K562 (cell line): ENCODE data around the gene PLCB4. TPM values are rescaled to one million over a fixed set of nuclear protein-coding genes. Genes with fewer than 3 reads are reported as not detected.
"Not testable (repeated sequence)": the region's sequence is repeated elsewhere in the genome, so short reads cannot be mapped to it uniquely, and the experiment has no call there.

ENCODE experiments used
- ATAC-seq: fragments of 200-7000 bp; cut with Tn5 transposase; 3 replicates; pipeline ENCODE4 v1.9.1; 2020; ENCODE audit warnings: moderate library complexity
- BruUV-seq: library from RNA; stranded (reverse); fragments of 400-500 nt; replicated peaks from 2 replicates; lab custom pipeline; 2021; lab: Mats Ljungman, UMichigan
- CTCF ChIA-PET: fragments of 300-600 bp; formaldehyde crosslinking; extraction: SDS; loops from one replicate; lab custom pipeline; 2021; ENCODE audit warnings: low intra/inter-chr PET ratio; lab: Yijun Ruan, JAX
- POLR2A ChIA-PET: fragments of 300-600, 350-650 bp; sonication (Branson Sonifier 250); formaldehyde crosslinking; extraction: SDS; loops from one replicate; lab custom pipeline; 2021; ENCODE audit warnings: antibody characterized with exemption, inconsistent platforms; lab: Yijun Ruan, JAX
- DNase-seq, 4 experiments: peaks; one replicate each; pipeline versions ENCODE4 v3.0.0 to v3.0.0-alpha.2; 2011 to 2018; ENCODE audit warnings: low spot score in 3 of 4, mixed read lengths in 3 of 4; ENCODE audit errors: extremely low read depth in 1 of 4
- FAIRE-seq: peaks from 2 replicates; lab custom pipeline; 2011; peaks lifted over from hg19 to GRCh38; lab: Jason Lieb, UNC
- H2AFZ ChIP-seq: 2 replicates; pipeline ENCODE4 v1.6.0; 2011; ENCODE audit warnings: low read depth, low read length, control low read depth, inconsistent platforms
- H3K27ac ChIP-seq: fragments of 200-600 bp; 3 replicates; pipeline ENCODE4 v1.8.0; 2011; ENCODE audit warnings: low read depth, mild to moderate bottlenecking, control low read depth, inconsistent platforms, low read length, moderate library complexity, mixed read lengths; ENCODE audit errors: extremely low read depth
- H3K27me3 ChIP-seq, 2 experiments: fragments of 300-600 bp in 1 of 2; 2 replicates in 1 of 2; 3 replicates in 1 of 2; pipeline versions ENCODE4 v1.6.0 to v1.8.0; 2011; ENCODE audit warnings: inconsistent platforms in 2 of 2, low read length in 2 of 2, mild to moderate bottlenecking in 1 of 2, mixed read lengths in 1 of 2, moderate library complexity in 1 of 2; ENCODE audit not compliant: control insufficient read depth in 2 of 2, insufficient read depth in 2 of 2
- H3K36me3 ChIP-seq: fragments of 300-600 bp; 3 replicates; pipeline ENCODE4 v1.8.0; 2011; ENCODE audit warnings: mild to moderate bottlenecking, low read length, inconsistent platforms; ENCODE audit not compliant: control insufficient read depth, insufficient read depth
- H3K4me1 ChIP-seq, 2 experiments: fragments of 200-600 bp in 1 of 2; replicated peaks in 1 of 2; 2 replicates in 1 of 2; 3 replicates in 1 of 2; pipeline versions ENCODE4 v1.5.1 to v1.8.0; 2011; ENCODE audit warnings: inconsistent platforms in 2 of 2, low read length in 2 of 2, mild to moderate bottlenecking in 1 of 2, mixed read lengths in 1 of 2, moderate library complexity in 1 of 2; ENCODE audit not compliant: control insufficient read depth in 2 of 2, insufficient read depth in 2 of 2
- H3K4me2 ChIP-seq: 2 replicates; pipeline ENCODE4 v1.6.1; 2011; ENCODE audit warnings: low read length, control low read depth, inconsistent platforms, mixed read lengths; ENCODE audit not compliant: insufficient read depth
- H3K4me3 ChIP-seq: fragments of 200-600 bp; sonication (generic), shearing (Covaris generic); 2 replicates; pipeline ENCODE4 v1.5.1; 2016; ENCODE audit warnings: control low read depth, inconsistent platforms
- H3K79me2 ChIP-seq: fragments of 200-600 bp; 3 replicates; pipeline ENCODE4 v1.8.0; 2011; ENCODE audit warnings: low read length, inconsistent platforms; ENCODE audit not compliant: control insufficient read depth, insufficient read depth
- H3K9ac ChIP-seq, 2 experiments: 2 replicates each; pipeline versions ENCODE4 v1.6.0 to v1.6.1; 2011; ENCODE audit warnings: low read depth in 2 of 2, low read length in 2 of 2, control low read depth in 1 of 2, inconsistent platforms in 1 of 2, mild to moderate bottlenecking in 1 of 2, mixed read lengths in 1 of 2; ENCODE audit not compliant: insufficient read depth in 1 of 2
- H3K9me1 ChIP-seq: one replicate; pipeline ENCODE4 v1.6.0; 2011; ENCODE audit warnings: inconsistent platforms, mild to moderate bottlenecking, low read length, moderate library complexity; ENCODE audit not compliant: control insufficient read depth, insufficient read depth
- H3K9me3 ChIP-seq: replicated peaks from 2 replicates; pipeline ENCODE4 v1.5.1; 2011; ENCODE audit warnings: low read depth, low read length, inconsistent platforms; ENCODE audit not compliant: control insufficient read depth, insufficient read depth
- H4K20me1 ChIP-seq: replicated peaks from 2 replicates; pipeline ENCODE4 v1.6.1; 2011; ENCODE audit warnings: low read length, inconsistent platforms, mixed read lengths; ENCODE audit not compliant: control insufficient read depth, insufficient read depth
- GABPB2 ChIP-seq: fragments of 250-450 bp; sonication (Bioruptor Pico); conservative IDR thresholded peaks from 2 replicates; pipeline ENCODE4 v1.5.1; 2021; ENCODE audit warnings: mild to moderate bottlenecking
- REST ChIP-seq, 2 experiments: fragments of 450-650 bp; formaldehyde crosslinking in 1 of 2; IDR thresholded peaks; 2 replicates each; pipeline versions ENCODE4 v1.4.0 to v1.6.1; 2014 to 2020; ENCODE audit warnings: mild to moderate bottlenecking in 2 of 2, borderline replicate concordance in 1 of 2, low read depth in 1 of 2
- WGBS: fragments of 100-300 bp; shearing (Covaris generic); methylation state at CpG from one replicate; pipeline ENCODE4 v1.1.6; 2016; ENCODE audit warnings: low coverage, mixed read lengths; ENCODE audit not compliant: insufficient coverage; ENCODE audit errors: missing lambda C conversion rate; 5-methylcytosine and 5-hydroxymethylcytosine counted together
- in situ Hi-C: fragments of 300-500 bp; cut with MboI; formaldehyde crosslinking; loops from 4 replicates; pipeline ENCODE4 v1.15.0; 2018; ENCODE audit warnings: inconsistent platforms, mixed read lengths
- intact Hi-C: fragments of 100-400 bp; cut with micrococcal nuclease; formaldehyde crosslinking; loops from 2 replicates; pipeline ENCODE4 v1.14.2; 2022
- polyA plus RNA-seq, 8 experiments: library from polyadenylated mRNA; depleted of rRNA in 4 of 8; stranded (reverse) in 5 of 8; unstranded in 3 of 8; fragments of >200 nt; fragmentation: Nextera tagmentation in 2 of 8; fragmentation: Illumina TruSeq in 1 of 8; extraction: Ambion mirVana in 2 of 8; extraction: Trizol in 1 of 8; gene quantifications; 2 replicates each; pipeline versions ENCODE4 v1.2.1 to v1.2.3, GENCODE V29; 2011 to 2014; ENCODE audit warnings: inconsistent platforms in 1 of 8, missing spikeins in 1 of 8
- total RNA-seq, 7 experiments: library from RNA; depleted of rRNA in 6 of 7; stranded (reverse); fragments of >200 nt in 6 of 7; fragmentation: Illumina TruSeq in 2 of 7; extraction: Trizol in 2 of 7; gene quantifications; 2 replicates each; pipeline versions ENCODE4 v1.2.1 to v1.2.3, GENCODE V29; 2011 to 2021; ENCODE audit warnings: low replicate concordance in 1 of 7

Gene PLCB4
- total and polyA plus RNA-seq, 9 of the 15 experiments (the other 6 are each of a cell fraction or from before 2014, with no cell fraction given): 0.20 to 2.9 (median 0.52) TPM

GRCh38 chr20:9377007-9377406, 308.1 kb downstream of the PLCB4 start (continued):
- TF ChIP-seq REST (IDR thresholded peaks at IDR 0.05; ENCODE audit: borderline replicate concordance) (no peak), REST (CRISPR knock-in tag; IDR thresholded peaks at IDR 0.05; ENCODE audit: low read depth) (no peak), GABPB2 (CRISPR knock-in tag) (no peak)

- H3K4me1 ChIP-seq, CTCF ChIA-PET, H3K36me3 ChIP-seq, DNase-seq, H3K27ac ChIP-seq, intact Hi-C loops, in situ Hi-C loops, H4K20me1 ChIP-seq, FAIRE-seq, H3K4me2 ChIP-seq, H3K9me3 ChIP-seq, H3K27me3 ChIP-seq, H2AFZ ChIP-seq, H3K9me1 ChIP-seq, POLR2A ChIA-PET, BruUV-seq, H3K9ac ChIP-seq, H3K79me2 ChIP-seq, ATAC-seq, H3K4me3 ChIP-seq: not testable (repeated sequence)
- 22% methylated on average over 18 of the region's 61 CpGs for WGBS
Measured at GRCh38 chr20:9385345-9386310, 316.7 kb downstream of the PLCB4 start.
